Inflammatory macrophage treated with lipopolysaccharide for 1 hour (primary cell): ENCODE results near the gene ARHGAP20.

Source experiments
- DNase-seq, 2 donors: peaks; one replicate each; pipeline ENCODE4 v3.0.0-alpha.2; 2020 to 2022

ARHGAP20 gene

GRCh38 chr11:110600322-110600721 lies 111.9 kb downstream of the ARHGAP20 start:
- DNase-seq = no peak

DNA sequence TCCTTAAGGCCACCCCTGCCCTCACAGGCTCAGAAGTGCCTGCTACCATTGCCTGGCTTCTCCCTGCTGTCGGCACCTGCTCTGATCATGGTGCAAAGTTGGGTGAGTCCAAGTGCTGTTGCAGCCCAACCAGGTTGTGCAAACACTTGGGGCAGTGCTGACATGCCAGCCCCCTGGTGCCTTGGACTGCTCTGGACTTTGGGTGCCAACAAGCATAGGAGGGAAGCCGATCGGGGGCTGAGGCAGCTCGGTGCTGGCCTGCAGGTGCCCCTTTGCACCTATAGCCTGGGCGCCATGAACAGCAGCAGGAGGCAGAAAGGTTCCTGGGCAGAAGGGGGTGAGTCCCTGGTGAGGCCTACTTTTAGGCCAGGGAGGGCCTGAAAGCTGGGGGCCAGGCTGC lies 113.0 kb downstream of the ARHGAP20 start:
- DNase-seq = no peak

- DNase-seq = no peak
These were observed 113.5 kb downstream of the ARHGAP20 start for GRCh38 chr11:110598725-110599124.

- DNase-seq = no peak
These were observed 124.3 kb downstream of the ARHGAP20 start for GRCh38 chr11:110587972-110588371.

DNA sequence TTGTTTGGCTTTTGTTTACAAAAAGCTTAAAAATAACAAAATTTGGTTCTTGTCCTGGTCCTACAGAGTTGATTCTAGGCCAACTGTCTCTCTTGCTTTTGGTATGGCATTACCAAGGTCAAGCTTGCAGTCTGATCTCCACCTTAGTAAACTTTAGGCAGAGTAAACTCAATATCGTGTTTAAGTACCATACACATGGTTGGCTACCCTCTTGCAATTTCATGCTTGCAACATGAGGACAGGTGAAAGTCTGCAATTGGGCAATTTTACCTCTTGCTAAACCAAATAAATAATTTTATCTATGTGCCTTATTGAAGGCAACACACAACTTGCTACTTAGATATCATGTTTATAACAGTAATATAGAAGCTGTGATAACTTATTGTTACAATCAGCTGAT lies 125.1 kb downstream of the ARHGAP20 start:
- DNase-seq = no peak

- no peak for DNase-seq
These were observed 128.1 kb downstream of the ARHGAP20 start for GRCh38 chr11:110584150-110584549.

GRCh38 chr11:110582728-110583432 lies 129.4 kb downstream of the ARHGAP20 start:
- DNase-seq = no peak

- no peak for DNase-seq
These were observed 131.7 kb downstream of the ARHGAP20 start for GRCh38 chr11:110580571-110580970.

DNA sequence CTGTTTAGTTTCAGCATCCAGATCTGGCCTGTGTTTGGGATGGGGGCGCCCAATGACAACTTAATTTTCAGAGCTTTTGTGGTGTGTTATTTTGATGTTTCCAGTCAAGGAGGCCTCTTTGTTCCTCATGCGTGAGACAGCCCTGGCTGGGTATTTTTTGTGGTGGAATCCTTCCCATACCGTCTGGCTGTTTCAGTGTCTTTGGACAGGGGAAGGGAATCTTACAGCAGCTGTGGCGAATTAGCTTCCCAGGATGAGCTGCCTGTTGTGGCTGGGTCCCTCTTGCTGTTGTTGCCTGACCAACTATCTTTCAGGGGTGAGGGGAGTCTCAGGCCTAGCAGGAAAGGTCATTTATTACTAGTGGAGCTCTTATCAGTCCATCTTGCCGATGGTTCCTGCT lies 138.8 kb downstream of the ARHGAP20 start:
- no peak for DNase-seq

- DNase-seq = peak; percentile 74 to 76
These were observed 141.0 kb downstream of the ARHGAP20 start for GRCh38 chr11:110571081-110571720.

GRCh38 chr11:110566577-110566976 lies 145.7 kb downstream of the ARHGAP20 start:
- no peak for DNase-seq

GRCh38 chr11:110565357-110566336 lies 146.6 kb downstream of the ARHGAP20 start:
- no peak for DNase-seq

GRCh38 chr11:110564676-110565356 lies 147.4 kb downstream of the ARHGAP20 start:
- DNase-seq = no peak

DNA sequence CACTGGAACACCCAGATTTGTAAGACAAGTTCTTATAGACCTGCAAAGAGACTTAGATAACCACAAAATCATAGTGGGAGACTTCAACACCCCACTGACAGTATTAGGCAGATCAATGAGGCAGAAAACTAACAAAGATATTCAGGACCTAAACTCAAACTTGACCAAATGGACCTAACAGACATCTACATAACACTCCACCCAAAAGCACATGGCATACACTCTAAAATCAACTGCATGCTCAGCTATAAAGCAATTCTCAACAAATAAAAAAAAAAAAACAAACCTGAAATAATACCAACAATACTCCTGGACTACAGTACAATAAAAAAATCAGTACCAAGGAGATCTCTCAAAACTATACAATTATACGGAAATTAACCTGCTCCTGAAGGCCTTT lies 167.5 kb downstream of the ARHGAP20 start:
- DNase-seq = no peak

- DNase-seq = no peak
These were observed 174.1 kb downstream of the ARHGAP20 start for GRCh38 chr11:110538154-110538553.

- no peak for DNase-seq
These were observed 181.1 kb downstream of the ARHGAP20 start for GRCh38 chr11:110530900-110531741.

- peak; percentile 30 to 73 for DNase-seq
These were observed 183.2 kb downstream of the ARHGAP20 start for GRCh38 chr11:110529043-110529442.

GRCh38 chr11:110527146-110527545 lies 185.1 kb downstream of the ARHGAP20 start:
- DNase-seq = no peak
